Retina (tissue), 1 donor: ENCODE results near the gene ITGB6.
"Not testable (repeated sequence)": the region's sequence is repeated elsewhere in the genome, so short reads cannot be mapped to it uniquely, and the experiment has no call there.

Experiments used
- DNase-seq: peaks from one replicate; pipeline ENCODE4 v3.0.0-alpha.2; 2016

The ITGB6 gene

DNA sequence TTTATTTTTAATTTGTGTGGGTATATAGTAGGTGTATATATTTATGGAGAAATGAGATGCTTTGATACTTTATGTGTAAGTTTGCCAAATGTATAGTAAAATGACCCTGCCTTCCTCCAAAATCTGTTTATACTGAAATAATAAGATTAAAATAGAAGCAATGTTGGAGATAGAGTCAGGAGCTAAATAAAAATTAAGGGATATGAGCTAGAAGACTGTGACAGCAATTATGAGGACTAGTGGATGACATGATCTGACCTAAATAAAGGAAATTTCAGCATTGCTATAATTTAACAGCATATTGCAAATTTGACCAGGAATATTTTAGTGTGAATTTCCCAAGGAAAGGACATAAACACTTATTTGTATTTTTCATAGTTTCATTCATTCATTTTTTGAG, 60.7 kb downstream of the ITGB6 start:
- no peak for DNase-seq

- no peak for DNase-seq
Measured at GRCh38 chr2:160138406-160138805, 61.7 kb downstream of the ITGB6 start.

DNA sequence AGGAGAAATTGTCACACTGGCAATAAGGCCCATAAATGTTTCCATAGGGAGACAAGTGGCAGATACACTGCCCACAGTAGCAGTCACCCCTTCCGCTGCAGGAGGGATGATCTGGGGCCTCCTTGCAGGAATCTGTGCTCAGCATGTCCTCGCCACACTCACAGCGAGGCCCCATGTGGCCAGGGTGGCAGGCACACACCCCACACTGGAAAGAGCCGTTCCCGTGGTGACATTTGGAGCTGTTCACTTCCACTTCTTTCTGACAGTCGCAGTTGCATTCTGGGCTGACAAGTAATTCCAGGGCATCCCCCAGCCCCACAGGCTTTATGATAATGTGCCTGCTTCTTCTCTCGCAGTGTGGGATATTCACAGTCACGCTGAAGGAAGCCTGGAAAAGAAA, 62.6 kb downstream of the ITGB6 start:
- no peak for DNase-seq

GRCh38 chr2:160132761-160133160, 67.3 kb downstream of the ITGB6 start:
- no peak for DNase-seq

DNA sequence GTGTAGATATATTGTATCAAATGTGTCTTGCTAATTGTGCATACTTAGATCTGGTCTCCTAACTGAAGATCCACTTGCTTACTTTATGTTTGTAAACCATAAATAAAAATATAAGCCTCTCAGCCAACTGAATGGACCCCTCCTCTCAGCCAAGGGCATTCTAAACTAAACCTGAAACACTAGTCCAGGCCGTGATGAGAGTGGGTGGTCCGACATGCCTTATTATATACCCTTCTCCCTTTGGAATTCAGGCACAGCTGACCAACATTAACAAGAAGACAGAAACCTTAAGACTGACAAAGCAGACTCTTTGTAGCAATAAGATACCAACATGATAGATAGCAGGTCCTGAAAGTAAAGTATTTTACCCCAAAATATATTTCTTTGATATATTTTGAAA, 73.3 kb downstream of the ITGB6 start:
- no peak for DNase-seq

DNA sequence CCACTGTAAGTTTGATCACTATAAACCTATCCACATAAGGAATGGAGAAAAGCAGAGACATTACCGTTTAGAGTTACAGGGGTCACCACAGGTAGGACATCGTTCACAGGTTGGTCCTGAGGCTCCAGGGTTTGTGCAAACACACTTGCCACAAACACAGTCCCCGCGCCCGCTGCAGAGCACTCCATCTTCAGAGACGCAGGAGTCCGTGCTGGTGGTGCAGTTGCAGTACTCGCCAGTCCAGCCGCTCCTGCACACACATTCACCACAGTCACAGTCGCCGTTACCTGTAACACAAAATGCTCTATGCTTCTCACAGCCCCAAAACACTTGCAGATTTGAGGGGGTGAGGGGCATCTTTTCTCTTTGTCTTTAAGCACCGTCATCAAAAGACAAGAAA, 73.8 kb downstream of the ITGB6 start:
- DNase-seq = no peak

DNA sequence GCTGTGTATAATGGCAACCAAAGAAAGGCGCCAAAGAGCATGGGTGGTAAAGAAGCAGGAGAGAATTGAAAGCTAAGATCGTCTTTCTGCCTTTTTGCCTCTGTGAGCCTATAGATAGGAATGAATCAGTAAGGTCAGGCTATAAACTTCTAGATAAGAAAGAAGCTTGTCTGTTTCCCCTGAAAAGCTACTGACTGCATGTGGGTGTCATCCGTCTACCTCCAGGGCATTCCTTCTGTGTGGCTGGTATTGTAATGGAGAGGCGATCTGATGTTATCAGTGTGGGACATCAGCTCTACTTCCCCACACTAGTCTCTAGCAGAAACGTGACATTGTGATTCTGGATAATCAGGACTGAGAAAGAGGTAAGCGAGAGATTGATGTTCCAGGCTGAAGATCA, 74.2 kb downstream of the ITGB6 start:
- no peak for DNase-seq

GRCh38 chr2:160125366-160125765, 74.7 kb downstream of the ITGB6 start:
- DNase-seq = no peak

DNA sequence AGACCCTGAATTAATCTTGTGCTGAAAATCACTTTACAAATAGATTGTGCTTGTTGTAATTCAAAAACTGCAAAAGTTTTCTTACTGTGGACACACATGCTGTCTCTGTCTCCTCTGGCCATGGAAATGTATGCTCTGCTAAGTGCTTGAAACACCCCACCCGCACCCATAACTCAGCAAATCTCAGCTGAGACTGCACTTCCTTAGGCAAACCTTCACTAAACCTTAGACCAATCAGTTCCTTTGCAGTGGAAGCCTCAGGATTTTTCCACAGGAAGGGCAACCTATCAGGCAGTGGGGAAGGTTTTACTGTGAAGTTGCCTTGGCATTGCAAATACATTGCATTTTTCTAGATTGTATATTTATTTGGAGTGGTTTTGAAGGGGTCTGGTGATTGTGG, 75.5 kb downstream of the ITGB6 start:
- DNase-seq = no peak

GRCh38 chr2:160114721-160115120, 85.4 kb downstream of the ITGB6 start:
- DNase-seq = not testable (repeated sequence)

GRCh38 chr2:160114020-160114419, 86.1 kb downstream of the ITGB6 start:
- no peak for DNase-seq

DNA sequence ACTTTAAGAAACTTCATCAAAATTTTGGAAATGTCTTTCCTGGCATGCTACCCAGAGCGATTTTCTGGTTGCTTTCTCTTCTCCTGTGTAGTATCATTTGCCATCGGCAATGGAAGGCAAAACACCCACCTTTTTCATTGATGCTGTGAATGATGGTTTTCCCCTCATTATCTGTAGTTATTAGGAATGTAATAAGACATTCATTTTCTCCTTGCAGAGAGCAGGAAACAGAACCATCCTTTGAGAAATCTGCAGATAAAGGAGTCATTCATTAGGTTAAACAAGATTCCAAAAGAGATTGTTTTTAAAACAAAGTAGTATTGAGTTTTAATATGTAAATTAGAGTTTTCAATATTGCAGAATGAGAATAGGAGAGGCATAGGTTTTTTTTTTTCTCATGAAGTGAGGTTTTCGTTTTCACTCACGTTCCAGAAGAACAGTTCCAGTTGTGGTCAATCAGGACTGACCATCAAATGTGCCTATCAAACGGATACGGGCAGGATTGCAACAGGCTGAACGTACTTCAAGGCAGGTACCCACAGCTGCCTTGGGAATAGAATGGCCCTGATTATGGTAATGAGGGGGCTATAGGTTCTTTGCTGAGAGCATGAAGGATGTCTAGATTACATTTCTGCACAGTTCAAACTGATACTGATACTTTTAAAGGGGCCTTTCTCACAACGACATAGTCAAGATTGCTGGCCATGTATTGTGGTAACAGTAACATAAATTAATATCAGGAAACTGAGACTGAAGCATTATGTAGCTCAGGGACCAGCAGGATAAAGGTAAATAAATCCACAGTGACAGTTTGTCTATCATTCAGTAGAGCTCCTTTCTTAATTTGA, 87.9 kb downstream of the ITGB6 start:
- no peak for DNase-seq

- DNase-seq = peak; percentile 36
Measured at GRCh38 chr2:160110674-160111239, 89.3 kb downstream of the ITGB6 start.

DNA sequence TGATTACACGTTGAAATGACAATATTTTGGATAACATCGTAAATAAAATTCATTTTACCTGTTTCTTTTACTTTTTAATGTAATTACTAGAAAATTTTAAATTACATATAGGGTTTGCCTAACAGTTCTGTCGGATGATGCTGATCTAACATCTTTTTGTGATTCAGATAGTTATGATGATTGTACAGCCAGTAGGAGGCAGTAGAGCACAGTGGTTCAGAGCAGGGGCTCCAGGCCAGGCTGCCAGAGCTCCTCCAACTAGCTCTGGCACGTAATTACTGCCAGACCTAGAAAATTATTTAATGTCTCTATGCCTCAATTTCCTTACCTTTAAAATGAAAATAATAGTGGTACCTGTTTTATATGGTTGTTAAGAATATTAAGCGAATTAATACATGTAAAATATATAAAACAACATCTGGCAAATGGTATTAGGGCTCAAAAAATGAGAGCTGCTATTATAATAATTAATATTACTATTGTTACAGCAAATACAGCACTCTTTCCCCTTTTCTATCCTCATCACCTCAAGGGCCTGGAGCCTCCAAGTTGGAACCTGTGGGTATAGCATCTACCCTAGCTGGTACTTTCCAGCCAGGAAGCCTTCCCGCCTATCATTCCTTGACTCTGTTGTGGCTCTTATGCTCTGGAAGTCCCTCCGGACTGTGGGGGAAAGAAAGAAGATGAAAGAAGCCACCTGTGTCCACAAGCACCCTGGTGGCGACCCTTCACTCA, 90.0 kb downstream of the ITGB6 start:
- DNase-seq = peak; percentile 56

- no peak for DNase-seq
Measured at GRCh38 chr2:160109243-160109642, 90.8 kb downstream of the ITGB6 start.

DNA sequence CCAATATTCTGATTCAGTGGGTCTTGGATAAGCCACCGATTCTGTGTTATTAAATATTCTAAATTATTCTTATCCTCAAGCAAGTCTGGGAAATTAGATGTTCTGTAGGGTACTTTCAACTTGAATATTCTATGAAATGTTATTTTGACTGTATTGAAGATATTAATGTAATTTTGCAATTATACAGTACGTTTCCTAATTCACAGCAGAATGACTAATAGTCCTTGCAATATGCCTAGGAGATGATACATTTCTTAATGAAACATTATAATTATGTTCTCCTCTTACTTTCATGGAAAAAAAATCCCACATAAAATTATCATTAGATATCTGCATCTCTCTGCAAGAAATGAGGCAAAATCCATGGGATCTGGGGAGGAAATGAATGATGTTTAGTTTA, 91.4 kb downstream of the ITGB6 start:
- no peak for DNase-seq

- DNase-seq = no peak
Measured at GRCh38 chr2:160105366-160105765, 94.7 kb downstream of the ITGB6 start.

- DNase-seq = no peak
Measured at GRCh38 chr2:160104115-160104514, 96.0 kb downstream of the ITGB6 start.

DNA sequence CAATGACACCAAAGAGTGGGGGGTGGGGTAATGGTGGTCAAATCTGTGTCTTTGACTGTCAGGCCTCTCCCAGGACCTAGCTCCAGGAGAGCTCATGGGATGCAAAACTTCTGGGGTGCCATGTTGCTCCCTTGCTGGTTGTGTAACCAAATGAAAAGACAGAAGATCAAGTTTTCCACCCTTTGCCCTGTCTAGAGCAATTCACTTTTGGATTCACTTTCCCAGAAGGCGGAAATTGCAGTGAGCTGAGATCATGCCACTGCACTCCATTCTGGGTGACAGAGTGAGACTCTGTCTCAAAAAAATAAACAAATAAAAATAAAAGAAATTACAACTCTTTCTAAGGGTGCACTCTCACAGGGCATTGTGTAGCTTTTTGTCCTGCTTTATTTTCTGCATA, 102.7 kb downstream of the ITGB6 start:
- no peak for DNase-seq

DNA sequence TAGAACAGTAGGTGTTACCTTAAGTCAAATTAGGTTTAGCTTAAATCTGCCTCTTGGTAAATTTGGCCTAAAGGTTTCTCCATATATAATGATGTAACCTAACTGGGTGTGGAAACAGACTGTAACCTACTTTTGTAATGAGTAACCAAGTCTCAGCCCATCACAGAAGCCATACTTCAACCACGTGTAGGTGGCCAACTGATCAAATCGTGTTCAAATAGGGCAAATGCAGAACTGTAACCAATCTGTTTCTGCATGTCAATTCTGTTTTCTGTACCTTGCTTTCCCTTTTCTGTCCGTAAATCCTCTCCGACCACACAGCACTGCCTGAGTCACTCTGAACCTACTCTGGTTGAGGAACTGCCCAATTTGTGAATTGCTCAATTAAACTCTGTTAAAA, 103.7 kb downstream of the ITGB6 start:
- DNase-seq = no peak

DNA sequence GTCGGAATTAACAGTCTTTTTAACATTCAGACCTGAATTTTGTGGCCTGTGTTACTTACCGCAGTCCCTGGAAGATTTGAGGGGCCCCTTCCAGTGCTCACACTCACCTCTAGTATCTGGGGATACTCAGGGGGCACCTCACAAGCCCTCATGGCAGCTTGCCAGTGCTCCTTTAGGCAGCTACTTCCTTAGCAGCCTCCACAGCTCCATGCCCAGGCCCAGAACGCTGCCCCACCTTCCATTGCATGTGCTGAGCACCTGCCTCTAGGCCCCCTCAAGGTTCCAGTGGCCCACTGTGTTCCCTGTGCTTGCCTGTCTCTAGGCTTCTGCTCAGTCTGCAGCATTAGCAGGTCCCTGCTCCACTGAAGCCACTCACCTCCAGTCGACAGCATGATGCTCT, 107.6 kb downstream of the ITGB6 start:
- no peak for DNase-seq

DNA sequence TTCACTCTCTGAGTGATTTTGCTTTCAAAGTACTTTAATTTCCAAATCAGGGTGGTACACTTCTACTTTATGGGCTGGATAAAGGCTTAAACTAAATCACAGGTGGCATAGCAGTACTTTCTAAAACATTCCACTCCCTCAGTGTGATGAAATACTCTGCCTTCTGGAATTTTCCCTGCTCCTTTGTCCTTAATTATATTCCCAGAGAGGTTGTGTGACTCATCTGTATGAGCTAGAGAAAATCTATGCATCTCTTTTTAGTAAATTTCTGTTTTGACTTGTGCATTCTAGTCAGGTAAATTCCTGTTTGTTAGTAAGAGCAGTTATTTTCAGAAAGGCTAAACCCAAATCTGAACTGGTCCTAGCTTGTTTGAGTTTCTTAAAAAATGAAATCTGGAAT, 108.7 kb downstream of the ITGB6 start:
- no peak for DNase-seq

DNA sequence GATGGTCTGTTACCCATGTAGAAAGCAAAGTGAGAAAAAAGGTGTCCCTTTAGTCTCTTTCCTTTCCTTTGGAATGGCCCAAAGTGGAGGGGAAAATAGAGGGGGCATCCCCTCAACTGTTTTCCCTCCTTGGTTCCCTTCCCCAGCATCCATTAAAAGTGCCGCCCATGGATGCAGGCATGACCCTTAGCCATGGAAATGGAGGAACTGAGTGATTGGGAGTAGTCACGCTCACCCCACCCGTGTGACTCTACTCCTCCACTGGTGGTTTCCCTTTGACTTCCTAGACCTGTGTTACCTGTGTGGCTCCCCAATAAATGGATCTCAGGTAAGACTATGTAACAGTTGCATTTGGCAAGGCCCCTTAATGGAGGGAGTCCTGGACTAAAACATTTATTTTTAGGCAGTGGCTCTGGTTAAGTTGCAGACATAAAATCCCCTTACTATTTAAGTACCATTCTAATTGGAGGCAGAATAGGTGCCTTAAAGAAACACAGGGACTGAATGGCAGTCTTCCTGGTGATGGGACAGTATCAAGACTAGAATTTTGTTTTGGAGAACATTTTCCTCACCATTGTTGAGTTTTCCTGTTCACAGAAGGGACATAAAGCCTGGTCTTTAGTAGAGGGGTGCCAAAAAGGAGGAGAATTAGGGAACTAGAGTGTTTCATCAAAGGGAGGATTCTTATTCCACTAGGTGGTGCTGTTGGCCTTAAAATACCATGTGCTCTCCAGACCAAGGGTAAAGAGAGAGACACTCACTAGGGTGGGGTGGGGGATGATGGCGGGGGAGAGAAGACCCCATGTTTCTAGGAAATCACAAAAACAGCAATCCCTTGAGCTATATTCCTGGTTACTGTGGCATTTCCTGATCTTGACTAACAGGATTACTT, 112.0 kb downstream of the ITGB6 start:
- no peak for DNase-seq
